Measurements from ENCODE around the gene SLC6A7.

DNA sequence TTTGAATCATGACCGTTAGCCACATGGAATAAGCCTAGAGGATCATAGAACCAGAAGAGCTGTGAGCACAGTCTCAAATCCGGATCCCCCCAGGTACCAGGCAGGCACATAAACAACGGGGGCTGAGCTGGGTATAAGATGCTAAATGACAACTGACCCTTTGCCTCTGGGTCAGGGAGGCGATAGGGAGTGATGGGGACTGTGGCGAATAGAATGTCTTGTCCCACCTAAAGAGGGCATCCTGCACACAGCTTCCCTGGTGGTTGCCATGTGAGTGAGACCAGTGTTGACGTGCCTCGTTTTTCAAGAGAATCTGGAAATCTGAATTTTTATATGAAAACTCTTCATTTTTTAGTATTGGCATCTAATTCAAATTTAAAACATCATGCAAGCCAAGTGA lies 33.6 kb downstream of the SLC6A7 start:
- TF ChIP-seq, protein P1, sequence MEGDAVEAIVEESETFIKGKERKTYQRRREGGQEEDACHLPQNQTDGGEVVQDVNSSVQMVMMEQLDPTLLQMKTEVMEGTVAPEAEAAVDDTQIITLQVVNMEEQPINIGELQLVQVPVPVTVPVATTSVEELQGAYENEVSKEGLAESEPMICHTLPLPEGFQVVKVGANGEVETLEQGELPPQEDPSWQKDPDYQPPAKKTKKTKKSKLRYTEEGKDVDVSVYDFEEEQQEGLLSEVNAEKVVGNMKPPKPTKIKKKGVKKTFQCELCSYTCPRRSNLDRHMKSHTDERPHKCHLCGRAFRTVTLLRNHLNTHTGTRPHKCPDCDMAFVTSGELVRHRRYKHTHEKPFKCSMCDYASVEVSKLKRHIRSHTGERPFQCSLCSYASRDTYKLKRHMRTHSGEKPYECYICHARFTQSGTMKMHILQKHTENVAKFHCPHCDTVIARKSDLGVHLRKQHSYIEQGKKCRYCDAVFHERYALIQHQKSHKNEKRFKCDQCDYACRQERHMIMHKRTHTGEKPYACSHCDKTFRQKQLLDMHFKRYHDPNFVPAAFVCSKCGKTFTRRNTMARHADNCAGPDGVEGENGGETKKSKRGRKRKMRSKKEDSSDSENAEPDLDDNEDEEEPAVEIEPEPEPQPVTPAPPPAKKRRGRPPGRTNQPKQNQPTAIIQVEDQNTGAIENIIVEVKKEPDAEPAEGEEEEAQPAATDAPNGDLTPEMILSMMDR (conservative IDR thresholded peaks at IDR 0.05; ENCODE audit: low read depth, low read length): no peak
- no peak for TF ChIP-seq EZH2 (IDR thresholded peaks at IDR 0.05; ENCODE audit: borderline replicate concordance, low read depth, low read length, poor library complexity, severe bottlenecking)
